ENCODE measurements around the gene RNF223. TPM values are rescaled to one million over a fixed set of nuclear protein-coding genes. Genes with fewer than 3 reads are reported as not detected.

The RNF223 gene
- total and polyA plus RNA-seq, 2 donors (not counting 3 experiments of a cell fraction or from before 2014, with no cell fraction given): not detected

GRCh38 chr1:1087351-1088028, 13.4 kb upstream of the RNF223 start:
- H2AFZ ChIP-seq (ENCODE audit: low read depth, low read length): no peak overlapping the region
- no peak overlapping the region for H3K4me2 ChIP-seq (ENCODE audit: insufficient read depth, low read length)
- DNase-seq (ENCODE audit: low read depth, low spot score) (no peak), FAIRE-seq (no peak)
- intact Hi-C loops (cut with micrococcal nuclease): no loop called here
- dilution Hi-C loops (cut with MboI; ENCODE audit: extremely low pct_ligation_motif_present, low sequenced_read_pairs): no loop called here
- H3K27ac ChIP-seq (ENCODE audit: insufficient read depth, low read depth, low read length): no peak overlapping the region
- no peaks in the 10 kb centered on the region for H3K36me3 ChIP-seq (ENCODE audit: control insufficient read depth in 2 of 2, extremely low read depth in 1 of 2, insufficient read depth in 2 of 2, low read length in 2 of 2)
- H3K4me1 ChIP-seq (ENCODE audit: control insufficient read depth, extremely low read depth, insufficient read depth, low read length): no peaks in the 10 kb centered on the region
- no peak overlapping the region for H3K4me3 ChIP-seq (replicated peaks in 1 of 3; ENCODE audit: insufficient read depth in 1 of 3, low read depth in 1 of 3, low read length in 3 of 3)
- no TSS peak for BruUV-seq (replicated peaks)
- H3K9me1 ChIP-seq (replicated peaks; ENCODE audit: control insufficient read depth, extremely low read depth, insufficient read depth, low read length): no peaks in the 10 kb centered on the region
- no peaks in the 10 kb centered on the region for H3K27me3 ChIP-seq (ENCODE audit: control insufficient read depth in 2 of 2, insufficient read depth in 2 of 2, low read length in 2 of 2)
- H3K79me2 ChIP-seq (ENCODE audit: control insufficient read depth, insufficient read depth, low read length): no peaks in the 10 kb centered on the region
- H3K9ac ChIP-seq (replicated peaks; ENCODE audit: extremely low read depth, insufficient read depth, low read length): no peak overlapping the region
- POLR2A ChIA-PET: no interaction called here
- H4K20me1 ChIP-seq (replicated peaks; ENCODE audit: control insufficient read depth, extremely low read depth, insufficient read depth, low read length): no peaks in the 10 kb centered on the region
- H3K9me3 ChIP-seq (replicated peaks; ENCODE audit: control insufficient read depth, insufficient read depth, low read length): no peaks in the 10 kb centered on the region
- CTCF ChIA-PET: no interaction called here
- TF ChIP-seq JUN (IDR thresholded peaks at IDR 0.05; ENCODE audit: borderline replicate concordance, insufficient read depth, insufficient read length, low read depth) (no peak), EZH2 (IDR thresholded peaks at IDR 0.05; ENCODE audit: borderline replicate concordance, low read depth, low read length, severe bottlenecking) (no peak), POLR2A (IDR thresholded peaks at IDR 0.05; ENCODE audit: low read depth, low read length) (no peak), CTCF (IDR thresholded peaks at IDR 0.05; ENCODE audit: extremely low read depth in 1 of 2, insufficient read depth in 1 of 2, low read depth in 1 of 2, low read length in 2 of 2) (no peak), POLR2AphosphoS5 (IDR thresholded peaks at IDR 0.05; ENCODE audit: insufficient read depth, low read depth, low read length) (no peak), MYC (IDR thresholded peaks at IDR 0.05; ENCODE audit: low read depth, low read length) (no peak), GATA2 (IDR thresholded peaks at IDR 0.05; ENCODE audit: insufficient read depth, insufficient read length, low read depth, low read length) (no peak)
